Measurements from ENCODE around the gene SHC3.

Gene SHC3

DNA sequence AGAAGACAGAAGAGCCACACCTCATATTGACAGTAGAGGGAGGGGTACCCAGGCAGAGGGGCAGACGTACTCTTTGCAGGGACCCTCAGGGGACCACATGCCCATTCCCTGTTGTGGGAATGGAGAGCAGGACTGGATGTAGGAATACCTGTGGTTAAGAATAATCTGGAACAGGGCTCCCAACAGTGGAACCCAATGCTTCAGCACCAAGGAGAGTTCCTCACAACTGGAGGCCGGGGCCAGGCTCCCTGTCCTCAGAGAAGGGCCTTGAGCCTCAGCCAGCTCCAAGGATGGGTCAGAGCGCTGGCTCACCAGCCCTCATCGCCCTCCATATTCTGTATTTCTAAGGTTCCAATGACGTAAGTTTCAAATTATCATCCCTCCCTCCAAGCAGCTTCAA is 7.4 kb upstream of the SHC3 start:
- DNase-seq (ENCODE audit: low read depth in 2 of 2) = no peak

DNA sequence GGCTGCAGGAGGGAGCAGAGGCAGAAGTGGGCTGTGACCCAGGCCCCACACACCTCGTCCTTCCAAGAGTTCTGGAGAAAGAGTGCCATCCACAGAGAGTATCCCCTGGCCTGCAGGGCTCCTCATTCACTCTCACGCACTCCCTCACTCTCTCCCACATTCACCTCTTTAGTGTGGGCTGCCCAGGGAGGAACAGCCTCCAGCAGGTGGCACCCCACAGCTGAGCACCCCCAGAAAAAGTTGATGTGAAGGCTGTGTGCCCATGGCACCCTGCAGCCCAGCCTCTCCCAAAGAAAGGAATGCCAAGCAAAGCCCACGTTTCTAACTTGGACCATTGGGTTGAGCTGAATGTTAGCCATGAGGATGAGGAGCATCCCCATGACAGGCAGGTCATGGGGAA is 4.5 kb upstream of the SHC3 start:
- no peak for DNase-seq (ENCODE audit: low read depth in 2 of 2)

DNA sequence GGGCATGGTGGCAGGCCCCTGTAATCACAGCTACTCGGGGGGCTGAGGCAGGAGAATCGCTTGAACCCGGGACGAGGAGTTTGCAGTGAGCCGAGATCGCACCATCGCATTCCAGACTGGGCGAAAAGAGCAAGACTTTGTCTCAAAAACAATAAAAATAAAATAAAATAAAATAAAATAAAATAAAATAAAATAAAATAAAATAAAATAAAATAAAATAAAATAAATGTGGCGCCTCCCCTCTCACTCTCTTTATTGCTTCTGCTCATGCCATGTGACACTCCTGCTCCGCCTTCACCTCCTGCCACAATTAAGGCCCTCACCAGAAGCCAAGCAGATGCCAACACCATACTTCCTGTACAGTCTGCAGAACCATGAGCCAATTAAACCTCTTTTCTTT is 3.8 kb upstream of the SHC3 start:
- no peak for DNase-seq (ENCODE audit: low read depth in 2 of 2)

DNA sequence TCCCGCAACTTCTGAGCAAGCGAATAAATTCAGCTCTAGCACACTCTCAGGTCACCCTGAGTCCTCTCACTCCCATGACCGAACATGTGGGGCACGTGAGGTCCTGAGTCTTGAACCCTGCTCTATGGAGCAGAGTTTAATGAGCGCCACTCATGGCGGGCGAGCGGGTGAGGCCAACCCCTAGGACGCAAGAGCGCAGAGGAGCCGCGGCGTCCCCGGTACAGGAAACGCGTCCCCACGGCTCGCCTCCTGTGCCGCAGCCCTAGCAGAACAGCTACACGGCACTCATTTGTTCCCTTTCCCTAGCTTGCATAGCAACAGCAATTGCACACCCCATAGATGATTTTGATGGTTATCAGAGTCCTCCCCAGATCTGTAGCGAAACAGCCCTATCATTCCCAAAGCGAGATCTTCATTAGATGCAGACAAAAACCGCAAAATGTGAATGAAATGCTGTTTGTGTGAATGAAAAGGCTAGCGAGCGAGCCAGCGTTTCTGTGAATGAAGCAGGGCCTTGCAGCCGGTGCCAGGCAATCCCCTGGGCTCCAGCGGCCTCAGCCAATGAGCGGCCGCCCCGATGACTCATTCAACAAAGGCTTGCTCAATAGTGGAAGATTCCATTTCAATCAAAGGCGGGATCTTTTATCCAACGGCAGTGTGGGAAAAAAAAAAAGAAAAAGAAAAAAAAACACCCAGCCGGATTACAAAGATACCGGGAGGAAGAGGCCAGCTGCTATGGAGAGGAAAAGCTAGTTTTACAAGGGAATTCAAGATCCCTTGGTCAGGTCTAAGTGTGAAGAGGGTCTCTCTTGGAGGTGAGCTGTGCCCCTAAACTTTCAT is 1.5 kb upstream of the SHC3 start:
- peak; percentile 42 to 59 for DNase-seq (ENCODE audit: low read depth in 2 of 2)

DNA sequence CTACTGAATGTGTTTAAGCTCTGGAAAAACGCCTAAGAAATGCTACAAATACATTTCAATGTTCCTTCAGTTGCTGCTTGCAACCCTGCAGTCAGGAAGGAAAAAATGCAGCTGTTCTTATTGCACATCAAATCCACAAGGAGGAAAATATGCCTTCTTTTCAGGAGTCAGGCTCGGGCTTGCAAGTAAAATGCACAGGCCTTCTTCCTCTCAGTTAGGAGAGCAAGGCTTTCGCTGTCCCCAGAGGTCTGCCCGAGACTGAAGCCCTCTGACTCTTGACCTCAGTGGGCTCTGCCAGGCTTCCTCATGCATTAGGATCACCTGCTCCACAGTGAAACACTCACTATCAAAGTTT is 899 bp upstream of the SHC3 start:
- no peak for DNase-seq (ENCODE audit: low read depth in 2 of 2)

DNA sequence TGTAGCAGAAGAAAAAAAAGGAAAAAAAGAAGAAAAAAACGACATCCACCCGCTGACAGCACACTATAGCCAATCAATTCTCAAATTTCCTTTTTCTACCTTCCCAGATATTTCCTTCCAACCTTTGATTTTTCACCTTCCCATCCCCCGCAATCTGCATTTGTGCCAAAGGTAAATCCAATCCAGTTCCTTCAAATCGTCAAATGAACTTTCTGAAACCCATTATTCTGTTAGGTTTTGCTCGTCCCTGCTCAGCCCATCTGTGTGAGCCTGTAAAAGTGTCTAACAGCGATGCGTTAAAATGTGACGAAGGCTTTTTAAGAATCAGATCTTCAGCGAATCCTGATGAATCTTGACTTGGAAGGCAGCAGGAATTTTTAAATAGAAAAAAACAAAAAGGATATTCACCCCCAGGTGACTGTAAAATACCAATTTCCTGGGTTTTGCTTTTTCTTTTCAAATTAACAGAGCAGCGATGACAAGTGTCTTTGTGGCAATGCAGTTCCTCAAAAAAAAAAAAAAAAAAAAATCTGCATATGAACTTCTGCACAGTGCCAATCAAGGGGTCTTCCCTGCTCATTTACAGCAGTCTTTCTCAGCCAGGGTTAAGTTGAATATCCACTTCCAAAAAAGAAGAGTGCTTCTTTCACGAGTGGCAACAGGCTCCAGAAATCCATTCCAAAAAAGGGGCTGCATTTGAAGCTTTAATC is 367 bp upstream of the SHC3 start:
- no peak for DNase-seq (ENCODE audit: low read depth in 2 of 2)

DNA sequence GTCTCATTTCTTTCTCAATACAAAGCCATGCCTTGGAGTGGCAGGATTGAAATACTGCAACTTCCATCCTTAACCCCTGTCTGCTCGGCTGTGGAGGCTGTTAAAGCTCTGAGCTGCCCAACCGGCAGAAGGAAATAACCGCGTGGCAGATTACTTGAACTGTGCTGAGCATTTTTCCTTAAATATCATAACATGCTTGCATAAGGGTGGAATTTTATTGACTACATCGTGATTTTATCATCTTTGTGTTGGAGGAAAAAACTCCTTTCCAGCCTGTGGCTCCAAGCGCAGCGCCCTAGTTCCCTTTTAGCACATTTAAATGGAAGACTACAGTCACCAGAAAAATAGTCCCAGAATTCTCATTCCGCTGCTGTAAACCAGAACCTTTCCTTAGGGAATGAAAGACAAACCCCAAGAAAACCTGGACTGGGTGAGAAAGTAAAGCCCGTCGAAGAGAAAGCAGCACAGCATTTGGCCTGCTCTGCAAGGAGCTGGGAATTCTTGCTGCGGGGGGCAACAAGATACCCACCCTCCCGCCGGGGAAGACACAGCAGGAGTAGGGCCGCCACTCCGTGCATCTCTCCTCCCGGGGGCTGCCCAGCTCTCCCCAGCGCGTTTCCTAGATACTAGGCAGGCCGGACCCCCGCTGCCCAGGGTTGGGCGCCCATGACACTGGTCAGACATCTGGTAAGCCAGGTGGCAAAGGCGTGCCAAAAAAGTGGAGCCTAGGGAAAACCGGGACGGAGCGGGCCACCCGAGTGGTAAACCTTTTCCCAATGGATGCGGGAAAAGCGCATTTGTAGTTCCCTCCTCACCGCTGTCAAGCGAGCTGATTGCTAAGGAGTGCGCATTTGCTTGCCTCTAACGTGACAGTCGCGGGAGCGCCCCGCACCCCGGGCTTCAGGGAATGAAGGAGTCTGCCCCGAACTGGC is 1.3 kb downstream of the SHC3 start:
- DNase-seq (ENCODE audit: low read depth in 2 of 2) = no peak

DNA sequence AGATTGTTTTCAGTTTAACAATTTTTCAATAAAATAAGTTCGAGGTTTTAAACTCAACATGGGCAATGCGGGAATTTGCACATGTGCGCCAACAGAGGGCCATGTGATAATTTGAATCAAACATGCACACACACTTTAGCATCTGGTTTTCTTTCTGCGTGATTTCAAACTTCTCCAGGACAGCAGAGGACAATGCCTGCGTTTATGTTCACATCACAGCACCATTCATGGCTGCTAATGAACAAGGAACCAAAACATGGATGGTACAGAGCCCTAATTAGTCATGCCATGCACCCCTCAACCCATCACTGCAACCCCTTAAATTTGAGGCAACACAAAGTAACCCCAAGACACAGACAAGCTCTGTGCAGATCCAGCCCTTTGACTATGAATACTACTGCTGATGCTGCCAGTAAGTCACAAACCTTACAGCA is 2.8 kb downstream of the SHC3 start:
- DNase-seq (ENCODE audit: low read depth in 2 of 2) = no peak

DNA sequence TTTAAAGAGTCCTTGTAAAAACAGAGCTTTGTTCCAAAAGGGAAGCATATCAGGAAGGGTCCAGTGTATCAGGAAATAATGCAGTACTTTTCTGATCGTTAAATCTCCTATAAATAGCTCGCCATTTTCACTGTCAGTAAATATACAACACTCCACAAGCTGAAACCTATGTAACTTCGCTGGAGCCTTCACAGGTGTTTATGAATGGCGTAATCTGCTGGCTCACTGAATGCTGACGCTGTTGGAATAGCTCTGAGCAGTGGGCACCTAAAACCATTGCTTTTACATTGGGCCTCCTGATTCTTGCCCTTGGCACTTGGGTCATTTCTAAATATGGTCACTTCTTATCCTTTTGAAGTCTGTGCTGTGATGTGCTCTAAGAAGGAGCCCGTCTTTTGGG is 4.3 kb downstream of the SHC3 start:
- no peak for DNase-seq (ENCODE audit: low read depth in 2 of 2)

DNA sequence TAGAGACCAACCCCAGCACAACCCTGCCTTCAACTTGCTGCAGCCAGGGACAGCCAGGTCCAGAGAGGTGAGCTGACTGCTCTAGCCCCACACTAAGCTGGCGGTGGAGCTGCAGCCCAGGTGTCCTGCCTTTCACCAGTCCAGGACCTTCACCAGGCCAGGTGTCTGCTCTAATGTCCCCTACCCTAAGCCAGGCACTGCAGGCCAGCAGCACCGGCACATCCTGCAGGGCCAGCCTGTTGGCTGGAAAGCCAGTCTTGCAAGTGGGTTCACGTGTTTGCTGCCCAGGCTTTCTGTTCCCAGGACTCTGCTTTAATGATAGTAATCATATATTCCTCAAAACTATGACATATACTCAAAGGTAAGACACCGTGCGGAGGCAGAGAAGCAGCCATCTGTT is 5.5 kb downstream of the SHC3 start:
- DNase-seq (ENCODE audit: low read depth in 2 of 2) = no peak

DNA sequence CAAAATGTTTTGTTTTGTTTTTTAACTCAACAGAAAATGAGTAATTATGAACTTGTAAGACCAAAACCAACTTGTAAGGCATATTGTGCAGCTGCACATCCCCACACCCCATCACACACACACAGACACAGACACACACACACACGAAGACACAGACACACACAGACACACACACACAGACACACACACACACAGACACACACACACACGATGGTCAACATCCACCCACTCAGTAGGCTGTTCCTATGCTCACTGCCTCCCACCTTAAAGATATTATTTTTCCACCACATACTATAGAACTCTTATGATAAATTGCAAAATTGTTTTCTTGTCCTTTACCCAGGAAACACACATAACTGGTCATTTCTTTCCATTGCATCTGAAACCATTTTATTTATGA is 6.2 kb downstream of the SHC3 start:
- no peak for DNase-seq (ENCODE audit: low read depth in 2 of 2)

DNA sequence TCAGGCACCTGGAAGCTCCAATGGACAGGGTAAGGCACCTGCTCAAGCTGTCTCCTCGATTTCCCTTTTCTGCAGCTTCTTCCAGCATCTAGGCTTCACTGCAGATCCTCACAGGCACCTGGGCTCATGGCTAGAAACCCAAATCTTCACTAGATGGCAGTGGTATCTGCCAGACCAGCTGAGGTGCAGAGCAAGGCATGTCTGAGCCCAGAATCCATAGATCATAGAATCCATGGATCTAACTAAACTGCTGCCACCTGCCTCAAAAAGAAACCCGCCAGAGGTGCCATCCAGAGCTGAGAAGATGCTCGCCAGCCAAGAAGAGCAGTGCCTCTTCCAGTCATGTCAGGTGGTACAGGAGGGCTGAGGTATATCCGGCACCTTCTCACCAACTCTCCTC is 6.9 kb downstream of the SHC3 start:
- no peak for DNase-seq (ENCODE audit: low read depth in 2 of 2)

DNA sequence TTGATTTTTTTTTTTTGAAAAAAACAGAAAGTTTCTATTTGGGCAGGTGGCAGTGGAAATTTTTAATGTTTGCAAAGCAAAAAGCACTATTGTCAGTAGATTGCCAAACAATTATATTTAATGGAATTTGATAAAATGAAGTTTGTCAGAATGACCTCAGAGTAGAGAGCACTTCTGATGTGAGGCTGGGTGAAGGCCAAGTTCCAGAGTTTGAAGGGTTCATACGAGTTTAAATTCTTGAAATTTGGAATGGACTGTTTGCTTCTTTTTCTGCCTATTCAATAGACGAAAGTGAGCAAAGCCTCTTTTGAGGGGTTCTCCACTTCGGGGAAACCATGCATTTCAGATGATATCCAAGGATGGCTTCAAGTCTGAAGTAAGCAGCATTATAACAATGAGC is 7.4 kb downstream of the SHC3 start:
- DNase-seq (ENCODE audit: low read depth in 2 of 2) = no peak

DNA sequence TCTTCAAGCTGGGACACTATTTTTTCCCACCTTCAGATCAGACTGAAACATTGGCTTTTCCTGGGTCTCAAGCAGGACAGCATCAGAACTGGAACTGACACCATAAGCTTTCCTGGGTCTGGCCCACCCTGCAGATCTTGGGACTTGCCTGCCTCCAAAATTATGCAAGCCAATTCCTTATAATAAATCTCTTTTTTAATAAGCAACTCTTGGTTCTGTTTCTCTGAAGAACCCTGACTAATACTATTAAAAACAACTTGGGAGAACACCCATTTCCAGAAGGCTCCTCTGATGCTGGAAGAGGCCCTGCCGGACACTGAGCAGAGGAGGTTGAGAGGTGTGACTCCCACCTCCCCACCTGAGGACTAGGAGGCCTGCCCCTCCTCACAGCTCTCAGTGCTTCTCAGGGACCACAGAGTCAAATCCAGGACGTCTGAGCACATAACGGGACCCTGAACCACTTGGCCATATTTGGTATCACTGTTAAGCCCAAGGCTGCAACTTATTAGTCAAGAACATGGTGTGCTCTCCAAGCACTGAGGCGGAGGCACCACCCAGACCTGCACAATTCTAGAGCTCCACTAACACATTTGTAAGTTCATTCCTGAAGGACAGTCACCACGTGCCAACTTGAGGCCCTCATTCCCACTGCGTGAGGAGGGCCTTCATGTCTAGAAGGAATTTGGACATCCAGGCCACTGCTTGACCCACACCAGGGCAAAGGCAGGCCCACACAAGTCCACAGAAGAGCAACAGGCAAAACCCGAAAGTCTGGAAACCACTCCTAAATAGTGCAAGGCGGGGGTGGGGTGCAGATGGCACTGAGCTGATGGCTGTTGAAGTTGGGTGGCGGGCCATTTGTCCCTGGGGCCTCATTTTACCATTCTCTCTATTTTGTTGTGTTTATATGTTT is 9.5 kb downstream of the SHC3 start:
- DNase-seq (ENCODE audit: low read depth in 2 of 2) = no peak

DNA sequence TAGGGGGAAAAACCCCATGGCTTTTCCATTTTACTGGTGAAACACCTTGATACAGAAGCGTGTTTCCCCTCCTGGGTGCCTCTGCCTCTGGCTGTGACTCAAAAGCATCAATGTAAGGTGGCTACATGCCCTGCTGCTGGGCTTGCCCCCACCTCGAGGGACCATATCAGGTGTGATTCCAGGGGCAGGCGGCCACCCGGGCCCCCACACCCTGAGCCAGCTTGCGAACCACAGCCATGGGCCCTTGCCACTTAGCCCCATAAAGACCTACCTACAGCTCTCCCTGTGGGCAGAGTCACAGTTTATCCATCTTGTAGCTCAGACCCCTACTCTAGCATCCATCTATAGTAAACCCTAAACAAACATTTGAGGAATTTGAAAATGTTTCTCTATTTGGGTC is 10.8 kb downstream of the SHC3 start:
- DNase-seq (ENCODE audit: low read depth in 2 of 2) = no peak

DNA sequence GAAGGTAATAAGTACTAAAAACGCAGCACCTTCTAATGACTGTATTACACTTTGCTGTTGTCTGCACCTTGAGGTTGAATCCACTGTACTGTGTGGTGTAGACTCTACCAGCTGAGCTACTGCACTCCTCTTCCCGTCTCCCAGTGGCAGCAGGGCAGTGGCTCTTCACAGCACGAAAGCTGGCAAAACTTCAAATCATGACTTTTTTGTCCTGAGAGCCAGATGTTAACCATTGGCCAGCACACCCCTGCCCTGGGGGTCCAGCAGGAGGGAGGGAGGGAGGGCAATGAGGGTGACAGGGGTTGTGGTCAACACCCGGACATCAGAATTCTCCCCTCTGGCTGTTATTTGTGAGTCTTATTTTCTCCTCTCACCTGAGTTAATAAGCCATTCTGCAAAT is 11.8 kb downstream of the SHC3 start:
- no peak for DNase-seq (ENCODE audit: low read depth in 2 of 2)

DNA sequence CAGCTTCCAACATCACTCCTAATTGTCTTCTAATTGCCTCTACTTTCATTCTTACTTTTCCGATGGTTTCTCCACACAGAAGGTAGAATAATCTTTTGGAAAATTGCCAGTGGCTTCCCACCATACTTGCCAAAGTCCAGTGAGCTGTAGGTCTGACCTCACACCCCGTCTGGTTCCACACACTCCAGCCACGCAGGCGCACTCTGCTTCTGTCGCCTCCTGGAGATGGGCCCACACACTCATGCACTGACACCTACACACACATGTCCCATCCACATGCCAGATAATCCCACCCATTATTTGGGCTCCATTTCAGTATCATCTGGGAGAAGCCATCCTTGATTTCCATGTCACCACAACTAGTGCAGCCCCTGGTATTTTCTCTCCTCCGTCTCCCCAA is 12.7 kb downstream of the SHC3 start:
- no peak for DNase-seq (ENCODE audit: low read depth in 2 of 2)

DNA sequence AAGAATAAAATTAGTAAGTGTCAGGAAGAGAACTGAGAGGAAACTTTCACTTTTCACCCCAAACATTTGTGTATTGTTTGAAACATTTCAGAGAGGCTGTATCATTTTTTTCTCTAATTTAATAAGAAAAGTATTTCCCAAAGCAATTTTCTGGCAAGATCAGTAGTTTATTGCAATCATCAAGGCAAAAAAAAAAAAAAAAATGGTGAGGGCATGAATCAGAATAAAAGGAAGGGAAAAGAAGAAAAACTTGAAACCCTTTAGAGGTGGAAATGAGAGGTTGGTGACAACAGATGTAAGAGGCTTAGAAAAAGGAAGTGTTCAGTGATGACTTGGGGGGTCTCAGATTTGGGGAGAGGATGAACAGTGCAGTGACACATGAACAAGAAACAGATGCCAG is 13.3 kb downstream of the SHC3 start:
- no peak for DNase-seq (ENCODE audit: low read depth in 2 of 2)

DNA sequence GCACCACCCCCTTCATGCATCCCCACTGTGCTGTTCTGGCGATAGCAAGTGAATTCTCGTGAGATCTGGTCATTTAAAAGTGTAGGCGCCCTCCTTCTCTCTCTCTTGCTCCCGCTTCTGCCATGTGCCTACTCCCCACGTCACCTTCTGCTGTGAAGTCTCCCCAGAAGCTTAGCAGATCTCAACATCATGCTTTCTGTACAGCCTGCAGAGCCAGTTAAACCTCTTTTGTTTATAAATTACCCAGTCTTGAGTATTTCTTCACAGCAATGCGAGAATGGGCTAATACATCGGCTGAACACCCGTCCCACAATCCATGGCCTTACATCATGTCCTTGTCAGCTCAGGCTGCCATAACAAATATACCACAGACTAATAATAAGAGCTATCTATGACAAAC is 17.4 kb downstream of the SHC3 start:
- no peak for DNase-seq (ENCODE audit: low read depth in 2 of 2)

DNA sequence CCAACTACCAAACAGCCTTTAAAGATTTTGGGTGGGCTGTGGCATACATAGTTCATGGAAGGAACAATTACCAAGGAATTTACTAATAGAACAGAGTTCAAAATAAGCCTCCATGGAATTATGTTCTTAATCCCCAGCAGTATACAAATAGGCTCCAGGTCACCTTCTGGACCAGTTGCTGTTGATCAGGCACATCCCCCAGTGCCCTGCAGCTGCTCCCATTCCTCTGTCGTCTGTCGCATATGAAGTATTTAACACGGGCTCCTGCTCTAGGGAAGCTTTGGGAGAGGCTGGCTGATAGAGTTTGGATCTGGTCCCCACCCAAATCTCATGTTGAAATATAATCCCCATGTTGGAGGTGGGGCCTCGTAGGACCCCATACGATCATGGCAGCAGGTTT is 17.8 kb downstream of the SHC3 start:
- DNase-seq (ENCODE audit: low read depth in 2 of 2) = no peak

DNA sequence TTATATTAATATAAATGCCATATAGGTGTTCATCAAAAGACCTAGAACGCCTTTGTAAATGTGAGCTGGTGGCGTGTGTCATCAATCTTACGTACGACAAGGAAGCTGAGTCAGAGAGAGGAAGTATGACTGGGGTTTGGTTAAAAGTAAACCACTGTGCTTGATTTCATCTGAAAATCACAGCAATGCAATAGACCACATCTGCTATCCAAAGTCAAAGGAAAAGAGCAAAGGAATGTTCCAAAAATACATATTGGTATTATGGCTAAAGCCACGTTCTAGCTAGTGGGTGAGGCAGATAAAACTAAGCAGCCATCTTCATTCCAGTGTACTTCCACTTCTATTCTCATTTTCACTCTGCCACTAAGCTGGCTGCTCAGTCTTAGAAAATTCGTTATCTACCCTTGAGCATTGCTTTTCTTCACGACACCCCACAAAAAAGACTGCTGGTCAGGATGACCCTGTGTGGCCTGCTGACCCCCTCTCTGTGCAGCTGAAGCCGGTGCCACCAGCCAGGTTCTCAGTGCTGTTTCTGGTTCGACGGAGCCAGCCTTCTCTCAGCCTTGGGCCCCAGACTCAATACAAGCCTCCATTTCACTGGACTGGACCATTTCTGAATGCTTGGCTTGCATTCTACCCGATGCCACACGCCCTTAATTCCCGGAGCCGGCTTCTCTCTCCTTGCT is 23.8 kb downstream of the SHC3 start:
- no peak for DNase-seq (ENCODE audit: low read depth in 2 of 2)

Data from stimulated activated CD4-positive, alpha-beta T cell treated with anti-CD3 and anti-CD28 coated beads, Interleukin-4, amount 100 ng/mL, for 48 hours (primary cell).